Progenitor cell of endocrine pancreas (in vitro differentiated cells): Measurements from ENCODE around the gene RAB29. TPM values are rescaled to one million over a fixed set of nuclear protein-coding genes. Genes with fewer than 3 reads are reported as not detected.

Experiments
- DNase-seq: peaks from one replicate; pipeline ENCODE4 v3.0.0; 2021; ENCODE audit warnings: low spot score; ENCODE audit not compliant: unreplicated experiment
- H3K27ac Mint-ChIP-seq: 2 replicates; pipeline ENCODE4 v1.8.0; 2021; ENCODE audit warnings: mild to moderate bottlenecking, moderate library complexity, mixed read lengths
- H3K27me3 Mint-ChIP-seq: 2 replicates; pipeline ENCODE4 v1.8.0; 2021; ENCODE audit warnings: mixed read lengths
- H3K36me3 Mint-ChIP-seq: 2 replicates; pipeline ENCODE4 v1.8.0; 2022; ENCODE audit warnings: mixed read lengths; ENCODE audit not compliant: insufficient read depth
- H3K4me1 Mint-ChIP-seq: 2 replicates; pipeline ENCODE4 v1.8.0; 2021; ENCODE audit warnings: low read depth, mixed read lengths
- H3K4me3 Mint-ChIP-seq: 2 replicates; pipeline ENCODE4 v1.8.0; 2021; ENCODE audit warnings: low read depth, mild to moderate bottlenecking, moderate library complexity, mixed read lengths
- H3K9me3 Mint-ChIP-seq: 2 replicates; pipeline ENCODE4 v1.8.0; 2021; ENCODE audit warnings: low read depth, mixed read lengths
- total RNA-seq: library from RNA; stranded (reverse); gene quantifications from 2 replicates; pipeline ENCODE4 v1.2.1, GENCODE V29; 2021
- TF ChIP-seq, protein P1 (sequence below): fragments of 200-600 bp; sonication (generic); IDR thresholded peaks from one replicate; pipeline ENCODE4 v1.5.0; 2021; ENCODE audit warnings: antibody characterized with exemption, mild to moderate bottlenecking; ENCODE audit not compliant: unreplicated experiment

Gene RAB29
- total RNA-seq, 1 donor from 2014 or later = 7.5 TPM

DNA sequence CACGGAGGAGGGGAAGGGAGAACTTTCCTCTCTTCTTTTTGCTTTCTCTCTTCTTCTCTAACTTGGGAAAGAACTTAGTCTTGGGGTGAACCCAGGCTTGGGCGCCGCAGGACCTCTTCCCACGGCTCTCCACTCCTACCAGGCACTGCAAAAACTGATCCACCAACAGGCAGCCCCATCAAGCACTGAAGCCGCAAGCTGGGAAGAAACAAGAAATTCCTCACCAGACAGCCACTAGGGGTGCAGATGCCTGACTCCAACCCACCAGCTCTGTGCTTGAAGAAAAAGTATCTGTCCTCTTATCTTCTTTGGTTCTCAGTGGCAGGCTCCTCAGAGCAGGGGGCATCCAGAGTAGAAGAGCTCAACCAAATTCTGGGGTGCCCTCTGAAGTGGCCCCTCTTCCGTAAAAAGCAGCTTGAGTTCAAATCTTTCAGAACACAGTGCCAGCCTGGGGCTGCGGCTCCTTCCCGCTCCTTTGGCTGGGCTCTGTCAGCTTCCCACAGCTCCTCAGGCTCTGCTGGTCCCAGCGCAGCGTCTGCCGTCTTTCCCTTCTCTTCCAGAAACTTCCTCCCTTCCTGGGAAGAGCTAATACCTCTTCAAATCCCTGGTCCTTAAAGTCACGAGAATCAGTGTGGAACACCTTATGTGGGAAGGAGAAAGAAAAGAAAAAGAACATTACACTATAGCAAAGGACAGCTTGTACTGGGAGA, 35.3 kb upstream of the RAB29 start:
- TF ChIP-seq, protein P1, sequence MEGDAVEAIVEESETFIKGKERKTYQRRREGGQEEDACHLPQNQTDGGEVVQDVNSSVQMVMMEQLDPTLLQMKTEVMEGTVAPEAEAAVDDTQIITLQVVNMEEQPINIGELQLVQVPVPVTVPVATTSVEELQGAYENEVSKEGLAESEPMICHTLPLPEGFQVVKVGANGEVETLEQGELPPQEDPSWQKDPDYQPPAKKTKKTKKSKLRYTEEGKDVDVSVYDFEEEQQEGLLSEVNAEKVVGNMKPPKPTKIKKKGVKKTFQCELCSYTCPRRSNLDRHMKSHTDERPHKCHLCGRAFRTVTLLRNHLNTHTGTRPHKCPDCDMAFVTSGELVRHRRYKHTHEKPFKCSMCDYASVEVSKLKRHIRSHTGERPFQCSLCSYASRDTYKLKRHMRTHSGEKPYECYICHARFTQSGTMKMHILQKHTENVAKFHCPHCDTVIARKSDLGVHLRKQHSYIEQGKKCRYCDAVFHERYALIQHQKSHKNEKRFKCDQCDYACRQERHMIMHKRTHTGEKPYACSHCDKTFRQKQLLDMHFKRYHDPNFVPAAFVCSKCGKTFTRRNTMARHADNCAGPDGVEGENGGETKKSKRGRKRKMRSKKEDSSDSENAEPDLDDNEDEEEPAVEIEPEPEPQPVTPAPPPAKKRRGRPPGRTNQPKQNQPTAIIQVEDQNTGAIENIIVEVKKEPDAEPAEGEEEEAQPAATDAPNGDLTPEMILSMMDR = peak; percentile 43
- no peak overlapping the region for H3K27ac Mint-ChIP-seq

DNA sequence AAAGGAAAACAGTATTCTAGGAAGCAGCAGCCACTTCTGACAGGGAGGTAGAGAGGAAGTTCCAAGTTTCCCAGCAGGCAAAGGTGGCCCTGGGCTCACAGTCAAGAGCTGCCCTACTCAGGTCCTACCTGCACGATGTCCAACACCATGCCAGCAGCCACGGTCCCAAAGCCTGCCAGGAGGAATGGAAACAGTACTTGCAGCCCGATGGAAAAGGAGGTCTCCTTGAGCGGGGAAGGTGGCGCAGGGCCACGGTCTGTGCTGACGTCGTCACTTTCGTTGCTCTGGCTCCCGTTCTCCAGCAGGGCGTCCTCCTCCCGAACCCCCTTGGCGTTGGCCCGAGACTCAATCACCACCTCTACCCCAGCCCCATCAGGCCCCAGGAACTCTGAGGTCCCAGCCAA, 34.7 kb upstream of the RAB29 start:
- no peaks in the 10 kb centered on the region for H3K9me3 Mint-ChIP-seq
- TF ChIP-seq, protein P1 = no peak
- peaks cover 11% of the 10 kb centered on the region for H3K36me3 Mint-ChIP-seq
- no peaks in the 10 kb centered on the region for H3K27me3 Mint-ChIP-seq
- H3K4me3 Mint-ChIP-seq = no peak overlapping the region
- H3K27ac Mint-ChIP-seq = no peak overlapping the region
- DNase-seq = no peak
- peaks cover 24% of the 10 kb centered on the region for H3K4me1 Mint-ChIP-seq

More for the DNA sequence above, 35.3 kb upstream of the RAB29 start:
- DNase-seq = no peak
- Mint-ChIP-seq H3K9me3 (no peaks in the 10 kb centered on the region), H3K4me1 (peaks cover 24% of the 10 kb centered on the region), H3K36me3 (peaks cover 11% of the 10 kb centered on the region), H3K4me3 (no peak overlapping the region), H3K27me3 (no peaks in the 10 kb centered on the region)

DNA sequence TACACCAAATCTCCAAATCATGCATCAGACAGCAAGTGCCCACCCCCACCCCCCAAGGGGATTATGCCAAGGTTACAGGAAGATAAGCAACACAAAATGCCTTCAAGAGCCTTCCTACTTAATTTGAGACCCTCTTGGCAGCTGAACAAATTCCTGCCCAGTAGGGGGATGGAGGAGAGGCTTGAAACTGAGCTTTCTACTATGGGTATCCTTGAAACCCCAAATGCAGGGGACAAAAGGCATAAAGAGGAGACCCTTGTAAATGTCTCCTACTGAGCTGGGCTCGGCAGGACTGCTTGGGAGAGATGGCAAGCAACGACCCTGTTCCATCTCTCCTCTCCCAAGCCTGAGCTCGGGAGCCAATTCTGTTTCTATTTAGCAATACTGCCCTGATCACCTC, 34.2 kb upstream of the RAB29 start:
- Mint-ChIP-seq H3K4me3 (no peak overlapping the region), H3K27ac (no peak overlapping the region)

DNA sequence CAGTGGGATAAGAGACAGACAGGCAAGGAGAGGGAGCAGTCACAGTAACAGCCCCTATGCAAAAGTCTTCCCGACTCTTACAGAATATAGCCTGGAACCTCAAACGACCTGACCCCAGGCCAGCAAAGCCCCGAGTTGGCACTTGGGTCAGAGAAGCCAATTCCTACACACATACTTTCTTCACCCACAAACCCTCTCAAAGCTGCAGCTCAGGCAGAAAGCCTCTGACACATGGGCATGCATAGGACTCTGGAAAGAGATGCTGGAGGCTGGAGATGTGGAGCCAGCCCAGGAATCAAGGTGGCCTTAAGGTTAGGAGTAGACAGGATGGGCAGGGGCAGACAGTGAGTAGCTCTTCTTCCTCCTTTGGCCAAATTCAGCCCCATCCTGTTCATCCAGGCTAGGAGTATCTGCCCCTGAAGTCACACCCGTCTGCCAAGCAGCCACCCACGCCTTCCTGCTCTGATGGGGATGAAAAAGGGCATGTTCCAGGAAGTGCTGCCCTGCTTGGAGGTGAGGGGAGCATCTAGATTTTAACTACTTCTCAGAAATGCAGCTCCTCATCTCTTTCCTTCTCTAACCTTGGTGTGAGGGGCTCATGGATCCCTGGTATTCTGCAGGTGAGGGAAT, 29.9 kb upstream of the RAB29 start:
- H3K27me3 Mint-ChIP-seq = no peaks in the 10 kb centered on the region
- peaks cover 9% of the 10 kb centered on the region for H3K36me3 Mint-ChIP-seq
- H3K27ac Mint-ChIP-seq = no peak overlapping the region
- no peak for DNase-seq
- TF ChIP-seq, protein P1 = no peak
- peaks cover 3% of the 10 kb centered on the region for H3K4me1 Mint-ChIP-seq
- H3K9me3 Mint-ChIP-seq = no peaks in the 10 kb centered on the region
- no peak overlapping the region for H3K4me3 Mint-ChIP-seq

More for the DNA sequence above, 34.2 kb upstream of the RAB29 start:
- Mint-ChIP-seq H3K36me3 (peaks cover 13% of the 10 kb centered on the region), H3K4me1 (peaks cover 22% of the 10 kb centered on the region), H3K9me3 (no peaks in the 10 kb centered on the region), H3K27me3 (no peaks in the 10 kb centered on the region)
- TF ChIP-seq, protein P1 = no peak
- DNase-seq = no peak

DNA sequence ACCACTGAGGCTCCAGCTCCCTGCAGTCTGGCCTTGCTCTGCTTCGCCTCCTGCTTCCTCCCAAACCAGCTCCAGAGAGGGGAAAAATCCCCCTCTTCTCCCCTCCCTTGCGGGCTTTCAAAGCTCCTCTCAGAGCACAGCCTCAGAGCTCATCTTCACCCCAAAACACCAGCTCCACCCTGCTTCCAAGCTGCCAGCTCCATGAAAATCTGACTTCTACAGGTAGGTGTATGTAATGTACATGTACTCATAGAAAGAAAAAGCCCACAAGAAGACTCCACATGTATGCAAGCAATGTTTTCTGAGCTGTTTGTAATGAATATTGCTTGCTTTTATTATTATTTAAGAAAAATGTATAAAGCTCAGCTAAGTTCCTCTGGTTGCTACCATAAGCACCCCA, 29.3 kb upstream of the RAB29 start:
- TF ChIP-seq, protein P1 = no peak
- peaks cover 3% of the 10 kb centered on the region for H3K4me1 Mint-ChIP-seq
- no peak overlapping the region for H3K4me3 Mint-ChIP-seq
- no peaks in the 10 kb centered on the region for H3K27me3 Mint-ChIP-seq
- DNase-seq = no peak
- no peak overlapping the region for H3K27ac Mint-ChIP-seq
- no peaks in the 10 kb centered on the region for H3K9me3 Mint-ChIP-seq
- H3K36me3 Mint-ChIP-seq = peaks cover 9% of the 10 kb centered on the region
